Nephron progenitor cell (in vitro differentiated cells): ENCODE results near the gene HSPA12B.

Source experiments
- DNase-seq: peaks from one replicate; pipeline ENCODE4 v3.0.0; 2021
- H3K27ac Mint-ChIP-seq: 2 replicates; pipeline ENCODE4 v1.8.0; 2021; ENCODE audit warnings: mild to moderate bottlenecking, moderate library complexity, mixed read lengths
- H3K27me3 Mint-ChIP-seq: 2 replicates; pipeline ENCODE4 v1.8.0; 2021; ENCODE audit warnings: mild to moderate bottlenecking, low read depth, mixed read lengths; ENCODE audit not compliant: poor library complexity
- H3K36me3 Mint-ChIP-seq: 2 replicates; pipeline ENCODE4 v1.8.0; 2021; ENCODE audit warnings: low read depth, mixed read lengths
- H3K4me1 Mint-ChIP-seq: 2 replicates; pipeline ENCODE4 v1.8.0; 2021; ENCODE audit warnings: mixed read lengths
- H3K4me3 Mint-ChIP-seq: 2 replicates; pipeline ENCODE4 v1.8.0; 2021; ENCODE audit warnings: mild to moderate bottlenecking, moderate library complexity, mixed read lengths
- H3K9me3 Mint-ChIP-seq: 2 replicates; pipeline ENCODE4 v1.8.0; 2021; ENCODE audit warnings: mild to moderate bottlenecking, moderate library complexity, mixed read lengths
- TF ChIP-seq, protein P1 (sequence below): fragments of 200-600 bp; sonication (generic); IDR thresholded peaks from 2 replicates; pipeline ENCODE4 v1.5.0; 2021; ENCODE audit warnings: antibody characterized with exemption

Gene HSPA12B

DNA sequence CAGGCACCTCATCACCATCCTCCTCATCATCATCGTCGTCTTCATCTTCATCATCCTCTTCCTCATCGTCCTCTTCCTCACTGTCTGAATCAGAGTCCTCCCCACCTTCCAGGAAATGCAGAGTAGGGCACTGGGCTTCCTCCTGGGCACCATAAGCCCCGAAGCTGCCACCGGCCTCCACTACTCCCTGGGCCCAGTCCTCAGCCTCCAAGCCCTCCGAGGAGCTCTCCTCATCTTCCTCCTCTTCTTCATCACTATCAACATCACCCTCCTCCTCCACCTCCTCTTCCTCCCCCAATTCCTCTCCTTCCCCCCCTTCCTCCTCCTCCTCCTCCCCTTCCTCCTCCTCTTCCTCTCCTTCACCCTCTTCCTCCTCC lies 52.4 kb downstream of the HSPA12B start:
- peaks cover 6% of the 10 kb centered on the region for H3K36me3 Mint-ChIP-seq
- peaks cover 36% of the 10 kb centered on the region for H3K27me3 Mint-ChIP-seq
- H3K4me3 Mint-ChIP-seq = peak overlapping the region; percentile 60
- TF ChIP-seq, protein P1, sequence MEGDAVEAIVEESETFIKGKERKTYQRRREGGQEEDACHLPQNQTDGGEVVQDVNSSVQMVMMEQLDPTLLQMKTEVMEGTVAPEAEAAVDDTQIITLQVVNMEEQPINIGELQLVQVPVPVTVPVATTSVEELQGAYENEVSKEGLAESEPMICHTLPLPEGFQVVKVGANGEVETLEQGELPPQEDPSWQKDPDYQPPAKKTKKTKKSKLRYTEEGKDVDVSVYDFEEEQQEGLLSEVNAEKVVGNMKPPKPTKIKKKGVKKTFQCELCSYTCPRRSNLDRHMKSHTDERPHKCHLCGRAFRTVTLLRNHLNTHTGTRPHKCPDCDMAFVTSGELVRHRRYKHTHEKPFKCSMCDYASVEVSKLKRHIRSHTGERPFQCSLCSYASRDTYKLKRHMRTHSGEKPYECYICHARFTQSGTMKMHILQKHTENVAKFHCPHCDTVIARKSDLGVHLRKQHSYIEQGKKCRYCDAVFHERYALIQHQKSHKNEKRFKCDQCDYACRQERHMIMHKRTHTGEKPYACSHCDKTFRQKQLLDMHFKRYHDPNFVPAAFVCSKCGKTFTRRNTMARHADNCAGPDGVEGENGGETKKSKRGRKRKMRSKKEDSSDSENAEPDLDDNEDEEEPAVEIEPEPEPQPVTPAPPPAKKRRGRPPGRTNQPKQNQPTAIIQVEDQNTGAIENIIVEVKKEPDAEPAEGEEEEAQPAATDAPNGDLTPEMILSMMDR = no peak
- H3K27ac Mint-ChIP-seq = no peak overlapping the region
- H3K4me1 Mint-ChIP-seq = peaks cover 37% of the 10 kb centered on the region
- no peak for DNase-seq
- H3K9me3 Mint-ChIP-seq = no peaks in the 10 kb centered on the region

GRCh38 chr20:3785240-3786125 lies 53.0 kb downstream of the HSPA12B start:
- no peaks in the 10 kb centered on the region for H3K9me3 Mint-ChIP-seq
- no peak overlapping the region for H3K27ac Mint-ChIP-seq
- DNase-seq = no peak
- peaks cover 30% of the 10 kb centered on the region for H3K27me3 Mint-ChIP-seq
- H3K4me3 Mint-ChIP-seq = no peak overlapping the region
- peaks cover 35% of the 10 kb centered on the region for H3K4me1 Mint-ChIP-seq
- peaks cover 6% of the 10 kb centered on the region for H3K36me3 Mint-ChIP-seq
- TF ChIP-seq, protein P1 = no peak

DNA sequence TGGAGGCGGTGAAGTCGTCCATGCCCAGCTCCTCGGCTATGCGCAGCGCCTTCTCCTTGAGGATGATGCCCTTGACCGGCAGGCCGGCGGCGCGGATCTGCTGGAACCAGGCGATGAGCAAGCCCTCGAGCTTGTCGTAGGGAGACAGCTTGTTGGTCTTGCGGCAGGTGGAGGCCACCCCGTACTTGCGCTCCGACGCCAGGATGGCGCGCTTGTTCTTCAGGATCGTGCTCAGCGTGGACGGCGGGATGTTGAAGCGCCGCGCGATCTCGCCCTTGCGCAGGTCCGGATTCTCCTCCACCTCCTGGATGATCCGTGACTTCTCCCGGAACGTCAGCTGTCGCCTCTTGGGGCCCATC lies 53.6 kb downstream of the HSPA12B start:
- TF ChIP-seq, protein P1 = no peak
- H3K36me3 Mint-ChIP-seq = peaks cover 6% of the 10 kb centered on the region
- H3K27me3 Mint-ChIP-seq = peaks cover 31% of the 10 kb centered on the region
- peaks cover 29% of the 10 kb centered on the region for H3K4me1 Mint-ChIP-seq
- no peak overlapping the region for H3K27ac Mint-ChIP-seq
- H3K9me3 Mint-ChIP-seq = no peaks in the 10 kb centered on the region
- peak; percentile 48 for DNase-seq
- peak overlapping the region; percentile 85 for H3K4me3 Mint-ChIP-seq

DNA sequence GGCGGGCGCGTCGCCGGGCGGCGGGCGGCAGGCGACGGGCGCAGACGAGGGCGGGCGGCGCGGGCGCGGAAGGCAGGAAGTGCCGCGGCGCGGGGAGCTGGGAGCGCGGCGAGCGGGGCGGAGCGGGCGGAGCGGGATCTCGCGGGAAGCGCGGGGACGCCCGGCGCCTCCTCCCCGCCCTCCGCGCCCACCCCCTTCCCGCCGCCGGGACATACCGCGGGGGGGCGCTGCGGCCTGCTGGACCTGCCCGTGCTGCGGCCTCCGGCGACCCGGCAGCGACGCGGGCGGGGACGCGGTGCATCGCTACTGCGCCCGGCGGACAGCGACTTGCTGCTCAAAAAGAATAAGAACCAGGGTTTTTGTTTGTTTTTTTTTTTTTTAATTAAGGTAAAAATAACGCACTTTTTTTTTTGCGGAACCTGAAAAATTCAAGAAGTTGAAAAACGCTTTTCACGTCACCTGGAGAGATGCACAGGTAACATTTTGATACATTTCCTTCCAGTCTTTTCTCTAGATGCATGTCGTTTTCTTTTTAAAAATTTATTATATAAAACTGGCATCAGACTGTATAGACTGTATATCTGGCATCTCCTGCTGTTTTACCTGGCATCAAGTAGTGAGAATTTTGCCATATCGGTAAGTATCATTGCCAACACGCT lies 54.3 kb downstream of the HSPA12B start, which contains the start of gene CENPB:
Gene CENPB, minus strand, starts transcription at position 76 of the 659 bp plus-strand sequence. CDS start 257 bp downstream, outside the sequence.
- peak within 1 kb of the TSS; percentile 85 for H3K4me3 Mint-ChIP-seq
- H3K4me1 Mint-ChIP-seq = peaks cover 24% of the 10 kb centered on the region
- peaks cover 32% of the 10 kb centered on the region for H3K27me3 Mint-ChIP-seq
- no peak within 1 kb of the TSS for H3K27ac Mint-ChIP-seq
- H3K36me3 Mint-ChIP-seq = peaks cover 6% of the 10 kb centered on the region
- DNase-seq = peak; percentile 97
- TF ChIP-seq, protein P1 = peak; percentile 63
- no peaks in the 10 kb centered on the region for H3K9me3 Mint-ChIP-seq

GRCh38 chr20:3787324-3788014 lies 55.0 kb downstream of the HSPA12B start:
- no peak overlapping the region for H3K27ac Mint-ChIP-seq
- H3K27me3 Mint-ChIP-seq = peaks cover 35% of the 10 kb centered on the region
- TF ChIP-seq, protein P1 = no peak
- peak overlapping the region; percentile 69 for H3K4me3 Mint-ChIP-seq
- H3K36me3 Mint-ChIP-seq = peaks cover 6% of the 10 kb centered on the region
- H3K9me3 Mint-ChIP-seq = no peaks in the 10 kb centered on the region
- peaks cover 24% of the 10 kb centered on the region for H3K4me1 Mint-ChIP-seq
- DNase-seq = no peak
